ENCODE measurements around the gene IL13. TPM values are rescaled to one million over a fixed set of nuclear protein-coding genes. Genes with fewer than 3 reads are reported as not detected.

IL13 gene
- total RNA-seq, 4 donors from 2014 or later, result 0.66 TPM; not detected in 3

DNA sequence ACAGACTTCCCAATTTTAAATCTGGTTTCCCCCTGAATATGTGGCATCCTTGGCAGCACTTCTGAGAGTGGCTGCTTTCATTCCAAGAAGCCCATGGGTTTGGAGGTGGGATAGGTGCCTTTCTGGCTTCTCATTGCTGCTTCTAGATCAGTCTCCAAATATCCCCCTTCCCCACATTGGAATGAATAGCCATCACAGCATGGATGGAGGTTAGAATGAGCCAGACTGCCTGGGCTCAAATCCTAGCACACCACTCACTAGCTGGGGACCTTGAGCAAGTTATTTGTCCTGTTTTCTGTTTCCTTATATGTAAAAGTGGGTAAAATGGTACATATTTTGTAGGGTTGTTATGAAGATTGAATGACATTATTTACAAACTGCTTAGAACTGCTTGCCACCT, 13.8 kb upstream of the IL13 start:
- TF ChIP-seq CTCF (IDR thresholded peaks at IDR 0.05; ENCODE audit: low read depth), result no peak

DNA sequence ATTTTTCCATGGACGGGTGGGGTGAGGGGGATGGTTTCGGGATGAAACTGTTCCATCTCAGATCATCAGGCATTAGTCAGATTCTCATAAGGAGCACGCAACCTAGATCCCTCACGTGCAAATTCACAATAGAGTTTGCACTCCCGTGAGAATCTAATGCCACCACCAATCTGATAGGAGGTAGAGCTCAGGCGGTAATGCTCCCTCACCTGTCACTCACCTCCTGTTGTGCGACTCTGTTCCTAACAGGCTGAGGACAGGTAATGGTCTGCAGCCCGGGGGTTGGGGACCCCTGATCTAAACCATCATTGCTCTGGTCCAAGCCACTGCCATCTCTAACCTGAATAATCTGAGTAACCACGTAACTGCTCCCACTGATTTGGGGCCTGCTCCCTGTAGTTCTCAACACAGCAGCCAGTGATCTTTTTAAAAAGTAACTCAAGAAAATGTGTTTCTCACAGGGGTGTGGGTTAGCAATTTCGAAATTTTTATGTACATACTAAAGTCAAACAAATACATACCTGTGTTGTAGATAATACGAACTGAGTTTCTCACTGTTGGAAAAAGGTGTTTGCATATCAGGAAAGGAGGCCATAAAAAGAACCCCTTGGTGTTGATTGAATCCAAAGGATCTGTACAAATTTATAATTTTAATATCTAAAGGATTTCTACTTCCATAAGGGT, 11.2 kb upstream of the IL13 start:
- TF ChIP-seq CTCF (IDR thresholded peaks at IDR 0.05; ENCODE audit: low read depth), result no peak

DNA sequence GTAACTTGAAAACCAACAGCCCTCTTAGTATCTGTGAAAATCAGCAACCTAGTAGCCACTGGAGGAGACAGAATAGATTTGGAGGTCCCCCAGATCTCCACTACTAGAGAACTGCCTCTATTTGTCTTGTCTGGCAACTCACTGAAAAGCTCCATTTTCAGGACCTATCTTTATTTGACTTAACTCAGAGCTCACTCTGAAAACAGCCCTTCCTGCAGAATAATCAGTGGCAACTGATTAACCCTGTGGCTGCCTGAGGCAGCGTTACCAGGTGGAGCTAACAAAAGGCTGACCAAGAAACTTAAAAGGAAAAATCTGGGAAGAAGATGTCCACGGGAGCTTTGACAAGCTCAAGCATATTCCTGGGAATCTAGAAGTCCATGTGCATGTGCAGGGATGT, 10.5 kb upstream of the IL13 start:
- TF ChIP-seq CTCF (IDR thresholded peaks at IDR 0.05; ENCODE audit: low read depth), result no peak

DNA sequence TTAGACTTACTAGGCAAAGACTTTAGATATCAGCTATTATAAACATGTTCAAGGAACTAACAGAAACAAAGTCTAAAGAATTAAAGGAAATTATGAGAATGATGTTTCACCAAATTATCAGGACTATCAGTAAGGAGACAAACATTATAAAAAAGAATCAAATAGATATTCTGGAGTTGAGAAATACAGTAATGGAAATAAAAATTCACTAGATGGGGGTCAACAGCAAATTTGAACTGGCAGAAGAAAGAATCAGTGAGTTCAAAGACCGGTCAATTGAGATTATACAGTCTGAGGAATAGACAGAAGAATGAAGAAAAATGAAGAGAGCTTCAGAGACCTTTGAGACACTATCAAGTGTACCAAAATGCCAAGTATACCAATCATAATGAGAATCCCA, 9.6 kb upstream of the IL13 start:
- no peak for TF ChIP-seq CTCF (IDR thresholded peaks at IDR 0.05; ENCODE audit: low read depth)

GRCh38 chr5:132651838-132652469, 6.0 kb upstream of the IL13 start:
- TF ChIP-seq CTCF (IDR thresholded peaks at IDR 0.05; ENCODE audit: low read depth), result no peak

GRCh38 chr5:132653716-132654115, 4.3 kb upstream of the IL13 start:
- TF ChIP-seq CTCF (IDR thresholded peaks at IDR 0.05; ENCODE audit: low read depth), result no peak

DNA sequence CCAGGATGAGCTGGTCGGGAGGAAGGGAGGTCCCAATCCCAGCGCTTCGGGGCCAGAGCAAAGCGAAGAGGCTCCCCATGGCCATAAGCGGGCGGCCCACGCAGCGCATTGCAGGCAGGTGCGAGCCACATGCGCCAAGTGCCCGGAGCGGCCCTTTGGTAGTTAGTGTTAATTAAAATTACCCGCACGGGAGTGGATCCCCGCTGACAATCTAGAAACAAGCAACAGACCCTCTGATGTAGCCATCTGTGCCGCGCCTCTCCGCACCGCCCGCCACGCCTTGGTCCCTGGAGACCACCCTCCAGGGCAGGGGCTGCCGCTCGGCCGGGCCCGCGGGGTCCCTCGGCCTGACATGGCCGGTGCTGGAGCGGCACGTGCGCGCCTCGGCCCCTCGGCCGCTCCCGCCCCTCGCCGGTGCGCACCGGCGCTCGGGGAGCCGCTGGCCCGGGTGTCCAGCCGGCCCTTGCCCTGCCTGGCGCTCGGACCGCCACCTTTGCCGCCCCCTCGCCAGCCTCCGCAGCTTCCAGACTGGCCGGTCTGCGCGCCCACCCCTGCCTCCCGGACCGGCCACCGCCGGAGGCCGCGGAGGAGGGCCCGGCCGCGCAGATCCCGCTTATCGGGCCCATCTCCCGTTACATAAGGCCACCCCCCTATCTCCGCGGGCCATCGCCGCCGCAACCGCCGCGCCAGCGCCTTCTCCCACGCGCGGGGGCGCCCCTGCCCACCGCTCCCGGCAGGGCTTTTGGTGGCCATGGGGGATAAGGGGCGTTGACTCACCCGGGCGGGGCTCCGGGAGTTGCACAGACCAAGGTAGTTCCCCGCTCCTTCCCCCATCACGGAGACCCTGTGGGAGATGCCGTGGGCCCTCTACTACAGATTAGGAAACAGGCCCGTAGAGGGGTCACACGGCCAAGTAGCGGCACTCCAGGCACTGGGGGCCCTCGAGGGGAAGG, 1.9 kb upstream of the IL13 start:
- no peak for TF ChIP-seq CTCF (IDR thresholded peaks at IDR 0.05; ENCODE audit: low read depth)
